BLaER1 (cell line): Measurements from ENCODE around the gene CD70.
"Not testable (repeated sequence)": the region's sequence is repeated elsewhere in the genome, so short reads cannot be mapped to it uniquely, and the experiment has no call there.

Source experiments
- H3K27ac ChIP-seq: shearing (Covaris generic); formaldehyde crosslinking; 2 replicates; pipeline ENCODE4 v1.8.1; 2022
- H3K27me3 ChIP-seq: shearing (Covaris generic); formaldehyde crosslinking; 2 replicates; pipeline ENCODE4 v1.8.1; 2022
- H3K36me3 ChIP-seq: shearing (Covaris generic); formaldehyde crosslinking; 2 replicates; pipeline ENCODE4 v1.8.1; 2022
- H3K4me1 ChIP-seq: shearing (Covaris generic); formaldehyde crosslinking; 2 replicates; pipeline ENCODE4 v1.8.1; 2022
- H3K4me2 ChIP-seq: shearing (Covaris generic); formaldehyde crosslinking; 2 replicates; pipeline ENCODE4 v1.8.1; 2022
- H3K4me3 ChIP-seq: shearing (Covaris generic); formaldehyde crosslinking; 2 replicates; pipeline ENCODE4 v1.8.1; 2022
- H3K9ac ChIP-seq: shearing (Covaris generic); formaldehyde crosslinking; 2 replicates; pipeline ENCODE4 v1.8.1; 2022
- H3K9me3 ChIP-seq: shearing (Covaris generic); formaldehyde crosslinking; 2 replicates; pipeline ENCODE4 v1.8.1; 2022
- H4K20me1 ChIP-seq: shearing (Covaris generic); formaldehyde crosslinking; 2 replicates; pipeline ENCODE4 v1.8.1; 2022
- Cebpa-rat ChIP-seq: shearing (Covaris generic); IDR thresholded peaks from 2 replicates; pipeline ENCODE4 v1.8.1; 2022

CD70 gene

GRCh38 chr19:6590827-6591319 is at the start of gene CD70:
CD70 (minus strand) TSS chr19:6591150; CDS start chr19:6591002, 148 bp downstream.
- peak within 1 kb of the TSS; percentile 85 for H3K27ac ChIP-seq
- 0 out of 2 replicates have a peak, but pooled peaks cover 4% of the 10 kb centered on the region for H3K9me3 ChIP-seq
- peak within 1 kb of the TSS; percentile 86 for H3K9ac ChIP-seq
- peak within 1 kb of the TSS; percentile 77 for H3K4me3 ChIP-seq
- peaks cover 40% of the 10 kb centered on the region for H4K20me1 ChIP-seq
- H3K4me2 ChIP-seq, result peak within 1 kb of the TSS; percentile 75
- H3K4me1 ChIP-seq, result peaks cover 76% of the 10 kb centered on the region
- H3K27me3 ChIP-seq, result peaks cover 63% of the 10 kb centered on the region
- TF ChIP-seq Cebpa-rat, result no peak
- peaks cover 8% of the 10 kb centered on the region for H3K36me3 ChIP-seq

- peaks cover 25% of the 10 kb centered on the region for H3K4me1 ChIP-seq
- not testable (repeated sequence) for H3K36me3 ChIP-seq, H4K20me1 ChIP-seq, H3K27me3 ChIP-seq, H3K9me3 ChIP-seq, H3K4me2 ChIP-seq, H3K9ac ChIP-seq, H3K27ac ChIP-seq, H3K4me3 ChIP-seq
These were observed 49.4 kb upstream of the CD70 start for GRCh38 chr19:6640333-6640732.

GRCh38 chr19:6639439-6639838 is 48.5 kb upstream of the CD70 start:
- Histone ChIP-seq H3K9me3 (no peaks in the 10 kb centered on the region), H3K27me3 (no peaks in the 10 kb centered on the region), H3K9ac (no peak overlapping the region), H3K36me3 (no peaks in the 10 kb centered on the region), H3K4me1 (peaks cover 25% of the 10 kb centered on the region), H3K4me3 (no peak overlapping the region), H4K20me1 (no peaks in the 10 kb centered on the region), H3K4me2 (no peak overlapping the region), H3K27ac (no peak overlapping the region)
- no peak for TF ChIP-seq Cebpa-rat

GRCh38 chr19:6633456-6633813 is 42.5 kb upstream of the CD70 start:
- H3K9ac ChIP-seq, H3K27ac ChIP-seq, H3K4me3 ChIP-seq, H3K9me3 ChIP-seq, H4K20me1 ChIP-seq, H3K4me2 ChIP-seq, H3K36me3 ChIP-seq, H3K27me3 ChIP-seq: not testable (repeated sequence)
- H3K4me1 ChIP-seq, result peaks cover 13% of the 10 kb centered on the region

GRCh38 chr19:6632747-6633455 is 42.0 kb upstream of the CD70 start:
- H3K4me3 ChIP-seq, H4K20me1 ChIP-seq, H3K36me3 ChIP-seq, H3K27me3 ChIP-seq, H3K9me3 ChIP-seq, H3K9ac ChIP-seq, H3K27ac ChIP-seq: not testable (repeated sequence)
- Histone ChIP-seq H3K4me1 (peaks cover 13% of the 10 kb centered on the region), H3K4me2 (peak overlapping the region; percentile 29)

- TF ChIP-seq Cebpa-rat, result no peak
- Histone ChIP-seq H3K9me3 (peaks cover 8% of the 10 kb centered on the region), H3K27ac (no peak overlapping the region), H3K4me2 (no peak overlapping the region), H3K4me1 (peaks cover 13% of the 10 kb centered on the region), H3K27me3 (no peaks in the 10 kb centered on the region), H3K9ac (no peak overlapping the region), H3K36me3 (no peaks in the 10 kb centered on the region), H3K4me3 (no peak overlapping the region), H4K20me1 (no peaks in the 10 kb centered on the region)
These were observed 41.2 kb upstream of the CD70 start for GRCh38 chr19:6632002-6632621.

GRCh38 chr19:6626764-6627163 is 35.8 kb upstream of the CD70 start:
- H3K27me3 ChIP-seq, result no peaks in the 10 kb centered on the region
- no peak overlapping the region for H3K27ac ChIP-seq
- 0 out of 2 replicates have a peak, but pooled peaks cover 3% of the 10 kb centered on the region for H3K4me1 ChIP-seq
- H3K9ac ChIP-seq, result no peak overlapping the region
- no peak overlapping the region for H3K4me3 ChIP-seq
- H3K9me3 ChIP-seq, result peaks cover 49% of the 10 kb centered on the region
- TF ChIP-seq Cebpa-rat, result no peak
- H4K20me1 ChIP-seq, result no peaks in the 10 kb centered on the region
- H3K36me3 ChIP-seq, result no peaks in the 10 kb centered on the region
- H3K4me2 ChIP-seq, result no peak overlapping the region

- Histone ChIP-seq H3K36me3 (no peaks in the 10 kb centered on the region), H3K4me2 (no peak overlapping the region), H3K27ac (no peak overlapping the region), H4K20me1 (no peaks in the 10 kb centered on the region), H3K4me3 (no peak overlapping the region), H3K27me3 (no peaks in the 10 kb centered on the region), H3K4me1 (no peaks in the 10 kb centered on the region), H3K9me3 (peaks cover 32% of the 10 kb centered on the region), H3K9ac (no peak overlapping the region)
- TF ChIP-seq Cebpa-rat, result no peak
These were observed 26.4 kb upstream of the CD70 start for GRCh38 chr19:6617374-6617773.

- no peaks in the 10 kb centered on the region for H4K20me1 ChIP-seq
- no peaks in the 10 kb centered on the region for H3K36me3 ChIP-seq
- H3K27ac ChIP-seq, result no peak overlapping the region
- peaks cover 26% of the 10 kb centered on the region for H3K9me3 ChIP-seq
- TF ChIP-seq Cebpa-rat, result no peak
- no peak overlapping the region for H3K4me3 ChIP-seq
- H3K9ac ChIP-seq, result no peak overlapping the region
- no peaks in the 10 kb centered on the region for H3K4me1 ChIP-seq
- no peaks in the 10 kb centered on the region for H3K27me3 ChIP-seq
- no peak overlapping the region for H3K4me2 ChIP-seq
These were observed 25.1 kb upstream of the CD70 start for GRCh38 chr19:6616011-6616410.

- no peak overlapping the region for H3K9ac ChIP-seq
- H3K4me3 ChIP-seq, result no peak overlapping the region
- no peaks in the 10 kb centered on the region for H3K36me3 ChIP-seq
- H3K4me2 ChIP-seq, result no peak overlapping the region
- H4K20me1 ChIP-seq, result no peaks in the 10 kb centered on the region
- H3K27me3 ChIP-seq, result no peaks in the 10 kb centered on the region
- H3K4me1 ChIP-seq, result peaks cover 10% of the 10 kb centered on the region
- no peak overlapping the region for H3K27ac ChIP-seq
- TF ChIP-seq Cebpa-rat, result no peak
- H3K9me3 ChIP-seq, result peaks cover 14% of the 10 kb centered on the region
These were observed 22.8 kb upstream of the CD70 start for GRCh38 chr19:6613711-6614110.
